HG02981 (cell line): ENCODE data around the gene MRPL12.

Experiments used
- ATAC-seq: cut with Tn5 transposase; IDR thresholded peaks from one replicate; pipeline ENCODE4 v1.9.1; 2021; ENCODE audit warnings: mild to moderate bottlenecking, moderate library complexity; ENCODE audit not compliant: unreplicated experiment

MRPL12 gene

DNA sequence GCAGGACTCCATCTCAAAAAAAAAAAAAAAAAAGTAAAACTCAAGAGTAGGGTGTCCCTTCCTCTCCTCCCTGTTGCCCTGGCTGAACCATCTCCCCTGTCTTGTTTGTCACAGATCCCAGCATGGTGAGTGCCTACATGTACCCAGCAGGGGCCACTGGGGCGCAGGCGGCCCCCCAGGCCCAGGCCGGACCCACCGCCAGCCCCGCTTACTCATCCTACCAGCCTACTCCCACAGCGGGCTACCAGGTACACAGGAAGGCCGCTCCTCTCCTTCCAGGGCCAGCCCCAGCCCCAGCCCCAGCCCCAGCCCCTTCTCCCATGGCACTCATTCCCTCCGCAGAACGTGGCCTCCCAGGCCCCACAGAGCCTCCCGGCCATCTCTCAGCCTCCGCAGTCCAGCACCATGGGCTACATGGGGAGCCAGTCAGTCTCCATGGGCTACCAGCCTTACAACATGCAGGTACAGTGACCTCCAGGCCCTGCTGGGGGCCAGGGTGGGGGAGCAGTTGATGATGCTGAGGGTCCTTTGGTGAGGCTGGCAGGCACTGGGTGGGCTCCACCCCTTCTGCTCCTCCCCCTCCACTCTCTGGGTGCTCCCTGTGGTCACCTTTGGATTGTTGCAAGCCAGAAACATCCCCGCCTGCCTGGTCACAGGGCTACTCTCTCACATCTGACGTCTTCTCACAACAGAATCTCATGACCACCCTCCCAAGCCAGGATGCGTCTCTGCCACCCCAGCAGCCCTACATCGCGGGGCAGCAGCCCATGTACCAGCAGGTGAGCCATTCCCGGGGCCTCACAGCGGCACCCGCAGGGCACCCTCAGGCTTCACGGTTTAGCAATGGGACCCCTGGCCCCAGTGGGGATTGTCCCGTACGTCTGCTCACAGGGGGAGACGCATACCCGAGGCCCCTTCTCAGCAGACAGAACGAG, 2.5 kb upstream of the MRPL12 start:
- ATAC-seq, result no peak

DNA sequence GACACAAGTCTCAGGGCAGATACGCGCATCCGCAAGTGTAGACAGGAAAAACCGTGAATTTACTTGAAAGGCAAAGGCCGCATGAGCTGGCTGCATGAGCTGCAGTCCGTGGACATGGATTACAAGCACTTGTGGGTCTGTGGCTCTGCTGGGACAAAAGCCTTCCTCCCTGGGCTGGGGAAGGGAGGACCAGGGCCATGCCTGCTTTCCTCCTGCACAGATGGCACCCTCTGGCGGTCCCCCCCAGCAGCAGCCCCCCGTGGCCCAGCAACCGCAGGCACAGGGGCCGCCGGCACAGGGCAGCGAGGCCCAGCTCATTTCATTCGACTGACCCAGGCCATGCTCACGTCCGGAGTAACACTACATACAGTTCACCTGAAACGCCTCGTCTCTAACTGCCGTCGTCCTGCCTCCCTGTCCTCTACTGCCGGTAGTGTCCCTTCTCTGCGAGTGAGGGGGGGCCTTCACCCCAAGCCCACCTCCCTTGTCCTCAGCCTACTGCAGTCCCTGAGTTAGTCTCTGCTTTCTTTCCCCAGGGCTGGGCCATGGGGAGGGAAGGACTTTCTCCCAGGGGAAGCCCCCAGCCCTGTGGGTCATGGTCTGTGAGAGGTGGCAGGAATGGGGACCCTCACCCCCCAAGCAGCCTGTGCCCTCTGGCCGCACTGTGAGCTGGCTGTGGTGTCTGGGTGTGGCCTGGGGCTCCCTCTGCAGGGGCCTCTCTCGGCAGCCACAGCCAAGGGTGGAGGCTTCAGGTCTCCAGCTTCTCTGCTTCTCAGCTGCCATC, 1.7 kb upstream of the MRPL12 start:
- ATAC-seq, result no peak

DNA sequence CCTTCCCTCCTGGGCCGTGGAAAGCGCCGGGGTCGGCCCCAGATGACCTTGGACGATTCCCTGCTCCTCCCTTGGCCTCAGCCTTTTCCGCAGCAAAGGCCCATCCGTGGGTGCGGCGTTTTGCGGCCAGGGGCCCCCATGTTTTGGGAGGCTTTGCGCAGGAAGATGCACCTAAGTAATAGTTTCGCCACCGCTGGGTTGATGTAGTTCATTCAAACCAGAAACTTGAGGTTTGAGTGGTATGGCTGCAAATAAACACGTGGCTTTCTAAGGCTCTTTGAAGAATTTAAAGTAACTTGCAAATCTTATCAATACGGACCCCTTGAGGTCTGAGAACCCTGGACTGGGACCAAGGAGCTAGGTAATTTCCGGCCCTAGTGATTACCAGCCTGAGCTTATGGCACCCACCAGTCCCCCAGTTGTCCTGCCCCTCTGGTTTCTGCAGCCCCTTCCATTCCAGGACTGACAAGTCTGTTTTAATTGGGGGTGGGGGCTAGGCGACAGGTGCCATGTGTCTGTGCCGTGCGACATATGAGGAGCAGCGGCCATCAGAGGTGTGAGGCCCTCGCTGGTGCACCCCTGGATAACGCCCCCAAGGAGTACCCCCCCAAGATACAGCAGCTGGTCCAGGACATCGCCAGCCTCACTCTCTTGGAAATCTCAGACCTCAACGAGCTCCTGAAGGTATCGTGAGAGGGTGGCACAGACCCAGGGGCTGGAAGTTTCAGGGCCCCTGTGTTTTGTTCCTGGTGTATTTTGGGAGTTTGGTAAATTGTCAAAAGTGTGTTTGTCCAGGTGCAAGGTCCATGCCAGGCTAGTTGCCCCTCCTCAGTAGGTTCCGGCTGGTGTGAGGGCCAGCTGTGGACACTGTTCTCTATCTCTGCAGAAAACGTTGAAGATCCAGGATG, 834 bp downstream of the MRPL12 start:
- no peak for ATAC-seq

DNA sequence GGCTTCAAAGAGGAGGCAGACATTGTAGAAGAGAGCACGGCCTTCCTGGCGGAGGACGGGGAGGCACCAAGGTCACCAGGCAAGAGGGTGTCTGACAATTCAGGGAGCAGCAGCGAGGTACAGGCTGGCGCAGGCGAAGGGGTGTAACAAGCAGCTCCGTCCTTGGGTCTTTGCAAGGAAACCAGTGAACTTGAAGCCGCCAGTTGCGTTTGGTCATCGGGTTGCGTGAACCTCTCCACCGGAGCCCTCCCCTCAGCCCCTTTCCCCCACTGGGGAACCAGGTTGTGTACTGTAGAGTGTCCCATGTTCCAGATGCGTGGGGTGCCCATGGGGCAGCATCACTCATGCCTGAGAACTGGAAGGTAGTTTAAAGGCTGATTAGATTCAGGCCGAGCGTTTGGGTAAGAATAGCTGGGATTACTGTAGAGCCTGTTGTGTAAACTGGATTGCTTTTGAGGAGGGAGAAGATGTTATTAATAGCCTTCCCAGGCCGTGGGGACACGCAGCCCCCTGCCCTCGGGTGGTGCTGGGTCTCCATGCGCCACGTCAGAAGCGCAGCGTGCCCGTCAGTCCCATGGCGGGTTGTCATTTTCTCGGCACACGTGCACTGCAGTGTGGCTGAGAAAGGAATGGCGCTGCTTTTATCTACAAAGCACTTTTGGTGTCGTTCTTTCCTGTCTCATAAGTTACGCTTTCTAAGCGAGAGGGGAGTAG, 2.5 kb downstream of the MRPL12 start:
- ATAC-seq, result no peak

DNA sequence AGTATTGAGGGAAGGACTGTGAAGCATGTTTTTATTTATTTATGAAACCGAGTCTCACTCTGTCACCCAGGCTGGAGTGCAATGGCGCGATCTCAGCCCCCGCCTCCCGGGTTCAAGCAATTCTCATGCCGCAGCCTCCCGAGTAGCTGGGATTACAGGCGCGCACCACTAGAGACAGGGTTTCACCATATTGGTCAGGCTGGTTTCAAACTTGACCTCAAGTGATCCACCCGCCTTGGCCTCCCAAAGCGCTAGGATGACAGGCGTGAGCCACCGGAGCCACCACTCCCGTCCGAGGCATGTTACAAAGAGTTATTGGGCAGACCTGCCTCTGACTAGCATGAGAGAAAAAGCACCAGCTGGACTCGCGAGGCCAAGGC, 3.1 kb downstream of the MRPL12 start:
- ATAC-seq, result no peak

DNA sequence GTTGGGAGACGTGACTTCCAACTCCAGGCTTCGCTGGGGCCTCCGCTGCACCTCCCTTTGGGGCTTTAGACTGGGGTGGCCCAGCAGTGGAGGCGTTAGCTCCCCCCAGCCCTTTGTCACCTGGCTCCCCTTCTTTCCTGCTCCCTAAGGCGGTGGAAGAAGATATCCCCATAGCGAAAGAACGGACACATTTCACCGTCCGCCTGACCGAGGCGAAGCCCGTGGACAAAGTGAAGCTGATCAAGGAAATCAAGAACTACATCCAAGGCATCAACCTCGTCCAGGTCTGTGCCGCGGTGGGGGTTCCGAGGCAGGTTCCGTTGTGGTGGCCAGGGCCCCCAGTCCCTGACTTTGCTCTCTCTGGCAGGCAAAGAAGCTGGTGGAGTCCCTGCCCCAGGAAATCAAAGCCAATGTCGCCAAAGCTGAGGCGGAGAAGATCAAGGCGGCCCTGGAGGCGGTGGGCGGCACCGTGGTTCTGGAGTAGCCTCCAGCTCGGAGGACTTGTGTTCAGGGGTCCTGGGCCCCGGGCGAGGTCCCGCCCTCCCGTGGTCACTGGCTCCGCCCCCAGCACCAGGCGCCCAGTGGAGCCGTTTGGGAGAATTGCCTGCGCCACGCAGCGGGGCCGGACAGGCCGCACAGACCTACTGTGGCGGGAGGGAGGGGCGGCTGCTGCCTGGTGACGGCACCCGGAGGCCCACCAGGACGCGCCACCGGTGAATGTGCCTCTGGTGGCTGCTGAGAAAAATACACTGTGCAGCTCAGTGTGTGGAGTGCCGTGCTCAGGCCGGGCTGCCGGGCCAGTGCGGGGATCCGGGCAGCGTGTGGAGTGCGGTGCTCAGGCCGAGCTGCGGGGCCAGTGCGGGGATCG, 3.8 kb downstream of the MRPL12 start:
- no peak for ATAC-seq

DNA sequence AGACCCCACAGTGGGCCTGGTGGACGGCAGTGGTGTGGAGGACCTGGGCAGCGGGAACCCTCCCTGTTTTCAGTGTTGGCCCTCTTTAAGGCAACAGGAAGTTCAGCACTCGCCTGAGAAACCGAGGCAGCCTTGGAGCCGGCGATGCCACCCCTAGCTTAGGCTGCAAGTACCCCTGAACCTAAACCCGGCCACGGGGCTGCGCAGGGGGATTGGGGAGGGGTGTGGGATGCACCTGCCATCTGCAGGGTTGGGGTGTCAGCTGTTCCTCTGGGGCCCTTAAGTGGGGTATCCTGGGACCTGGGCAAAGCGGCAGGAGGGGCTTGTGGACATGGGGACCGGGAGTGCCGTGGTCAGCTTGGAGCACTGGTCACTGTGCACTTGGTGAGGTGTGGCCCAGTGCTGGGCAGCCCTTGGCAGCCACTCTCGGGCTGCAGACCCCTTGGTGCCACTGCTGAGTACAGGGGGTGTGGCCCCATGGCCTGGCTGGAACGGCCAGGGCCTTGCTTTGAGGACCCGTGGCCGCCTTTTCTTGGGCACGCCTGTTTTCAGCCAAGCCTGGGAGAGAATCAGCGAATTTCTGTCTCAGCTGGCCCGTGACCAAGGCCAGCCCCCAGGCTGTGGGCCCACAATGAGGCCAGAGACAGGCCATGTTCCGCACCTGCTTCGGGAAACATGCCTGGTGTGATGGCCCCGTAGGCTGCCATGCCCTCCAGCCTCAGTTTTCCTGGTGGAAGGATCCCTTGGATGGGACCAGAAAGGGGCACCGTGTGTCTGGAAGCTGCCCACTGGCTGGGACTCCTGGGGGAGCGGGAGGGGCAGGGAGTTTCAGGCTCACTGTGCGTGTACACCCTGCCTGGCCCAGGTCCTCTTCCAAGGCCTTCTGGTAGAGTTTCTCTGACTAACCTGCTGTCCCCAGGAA, 4.8 kb downstream of the MRPL12 start:
- ATAC-seq, result no peak

DNA sequence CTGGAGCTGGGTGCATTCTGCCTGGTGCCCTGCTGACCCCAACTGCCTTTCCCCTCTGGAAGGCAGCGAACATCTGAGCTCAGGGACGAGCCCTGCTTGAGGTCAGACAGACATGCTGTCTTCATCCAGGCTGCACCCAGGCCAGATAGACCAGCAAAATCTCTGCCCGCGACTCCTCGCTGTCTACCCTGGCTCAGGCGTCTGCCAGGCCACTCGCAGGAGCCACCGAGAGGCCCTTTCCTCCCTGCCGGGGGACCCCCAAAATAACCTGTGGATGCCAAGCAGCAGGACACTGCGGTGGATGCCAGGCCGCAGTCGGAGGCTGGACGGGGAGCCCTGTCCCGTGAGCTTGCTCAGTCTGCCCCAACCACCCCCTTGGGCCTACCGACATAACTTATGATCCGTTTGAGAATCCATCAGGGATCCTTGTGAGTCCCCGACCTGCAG, 5.6 kb downstream of the MRPL12 start:
- ATAC-seq, result no peak

DNA sequence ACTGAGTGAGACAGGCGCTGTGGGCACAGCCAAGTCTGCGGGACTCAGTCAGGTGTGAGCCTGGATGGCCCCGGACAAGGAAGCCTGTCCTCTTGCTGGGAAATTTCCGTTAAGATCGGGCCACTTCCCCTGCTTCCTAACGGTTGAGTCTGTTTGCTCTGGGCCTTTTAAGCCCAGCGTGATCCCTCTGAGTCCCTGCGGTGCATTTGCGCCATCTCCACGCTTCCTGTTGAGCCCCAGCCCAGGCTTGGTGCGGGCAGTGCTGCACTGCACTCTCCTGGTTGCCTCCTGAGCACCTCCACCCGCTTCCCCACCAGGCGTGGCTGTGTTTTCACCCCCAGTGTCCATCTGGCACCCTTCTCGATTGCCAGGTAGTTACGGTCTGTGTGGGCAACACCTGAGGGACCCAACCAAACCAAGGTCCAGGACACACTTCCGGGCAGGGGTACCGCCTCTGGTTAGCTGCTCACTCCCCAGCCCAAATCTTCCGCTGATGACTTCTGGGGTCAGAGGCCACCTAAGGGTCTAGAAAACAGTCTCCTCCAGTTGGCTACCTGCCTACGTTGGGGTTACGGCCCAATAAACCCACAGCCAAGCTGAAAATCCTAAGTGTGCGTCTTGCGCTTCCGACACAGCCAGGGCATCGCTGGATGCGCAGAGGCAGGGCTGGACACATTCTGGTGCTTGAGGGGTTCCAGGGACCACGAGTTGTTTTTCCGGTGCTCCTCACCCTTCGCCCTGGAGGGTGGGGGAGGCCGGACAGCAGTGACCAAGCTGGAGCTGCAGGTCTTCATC, 7.5 kb downstream of the MRPL12 start:
- ATAC-seq, result no peak

DNA sequence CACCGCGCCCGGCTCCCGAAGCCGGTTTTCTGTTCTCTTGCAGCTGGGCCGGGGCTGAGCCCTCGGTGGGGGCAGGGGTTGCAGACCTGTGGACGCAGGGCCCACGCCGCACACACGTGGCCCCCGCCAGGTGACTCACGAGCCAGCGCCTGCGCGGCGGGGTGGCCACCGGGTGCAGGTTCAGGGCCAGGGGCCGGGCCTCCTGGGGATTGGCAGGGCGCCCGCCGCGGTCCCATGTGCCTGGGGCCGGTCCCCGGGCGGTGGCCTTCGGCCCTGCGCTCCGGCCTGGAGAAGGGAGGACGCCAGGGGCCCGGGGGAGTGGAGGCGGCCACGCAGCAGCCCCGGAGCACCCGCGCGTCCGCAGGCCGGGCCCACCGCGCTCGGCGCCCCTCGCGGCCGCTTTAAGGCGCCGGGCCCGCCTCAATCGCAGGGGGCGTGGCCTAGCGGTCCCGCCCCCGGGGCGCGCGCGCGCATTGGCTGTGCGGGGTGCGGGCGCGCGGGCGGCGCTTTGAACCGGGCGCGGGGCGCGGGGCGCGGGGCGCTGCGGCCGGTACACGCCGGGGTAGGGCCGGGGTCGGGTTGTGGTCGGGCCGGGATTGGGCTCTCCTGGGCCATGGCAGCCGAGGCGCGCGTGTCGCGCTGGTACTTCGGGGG, 8.8 kb downstream of the MRPL12 start, which contains the start of gene SLC25A10:
Gene SLC25A10 (plus strand): TSS at position 471 of the 654 bp plus-strand sequence. CDS start 143 bp downstream, at position 614.
- ATAC-seq, result peak; percentile 69

DNA sequence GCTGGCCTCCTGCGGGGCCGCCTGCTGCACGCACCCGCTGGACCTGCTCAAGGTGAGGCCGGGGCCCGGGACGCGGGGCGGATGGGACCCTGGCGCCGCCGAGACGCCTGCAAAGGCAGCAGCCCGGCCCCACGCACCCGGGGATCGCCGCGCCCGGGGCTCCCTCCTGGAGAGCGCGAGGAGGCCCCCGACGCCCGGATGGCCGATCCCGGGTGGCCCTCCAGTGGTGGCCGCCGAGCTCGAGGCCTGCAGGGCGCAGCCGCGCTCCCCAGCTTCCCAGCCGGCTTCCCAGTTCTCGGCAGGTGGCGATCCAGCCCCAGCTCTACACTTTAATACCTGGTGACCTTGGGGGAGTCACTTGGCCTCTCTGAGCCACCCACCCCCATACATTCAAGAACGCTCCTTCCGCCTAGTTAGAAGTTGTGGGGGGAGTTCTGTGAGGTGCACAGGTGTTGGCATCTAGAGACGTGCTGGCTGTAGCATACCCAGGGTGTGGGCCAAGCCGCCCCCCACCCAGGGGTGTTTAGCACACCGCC, 9.4 kb downstream of the MRPL12 start:
- ATAC-seq, result peak; percentile 20

DNA sequence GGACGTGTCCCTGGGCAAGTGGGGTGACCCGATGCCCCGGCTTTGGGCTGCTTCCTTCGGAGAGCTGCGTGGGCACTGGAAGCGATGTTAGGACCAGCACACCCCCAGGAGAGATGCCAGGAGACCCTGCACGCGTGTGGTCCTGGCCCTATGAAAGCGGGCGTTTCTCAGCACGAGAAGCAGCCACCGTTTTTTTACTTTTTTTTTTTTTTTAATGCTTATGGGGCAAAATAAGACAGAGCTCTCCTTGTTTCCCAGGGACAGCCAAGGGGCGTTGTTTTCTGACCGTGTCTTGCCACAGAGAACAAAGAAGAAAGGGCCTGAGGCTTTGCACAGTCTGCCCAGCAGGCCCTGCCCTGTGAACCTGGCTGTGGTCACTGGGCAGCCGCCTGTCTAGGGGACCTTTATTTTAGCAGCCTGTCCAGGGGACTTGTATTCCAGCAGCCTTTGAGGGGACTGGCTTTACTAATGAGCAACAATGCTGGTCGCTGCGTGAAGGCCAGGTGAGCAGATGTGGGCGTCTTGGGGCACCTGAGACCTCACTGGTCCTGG, 9.9 kb downstream of the MRPL12 start:
- ATAC-seq, result no peak

DNA sequence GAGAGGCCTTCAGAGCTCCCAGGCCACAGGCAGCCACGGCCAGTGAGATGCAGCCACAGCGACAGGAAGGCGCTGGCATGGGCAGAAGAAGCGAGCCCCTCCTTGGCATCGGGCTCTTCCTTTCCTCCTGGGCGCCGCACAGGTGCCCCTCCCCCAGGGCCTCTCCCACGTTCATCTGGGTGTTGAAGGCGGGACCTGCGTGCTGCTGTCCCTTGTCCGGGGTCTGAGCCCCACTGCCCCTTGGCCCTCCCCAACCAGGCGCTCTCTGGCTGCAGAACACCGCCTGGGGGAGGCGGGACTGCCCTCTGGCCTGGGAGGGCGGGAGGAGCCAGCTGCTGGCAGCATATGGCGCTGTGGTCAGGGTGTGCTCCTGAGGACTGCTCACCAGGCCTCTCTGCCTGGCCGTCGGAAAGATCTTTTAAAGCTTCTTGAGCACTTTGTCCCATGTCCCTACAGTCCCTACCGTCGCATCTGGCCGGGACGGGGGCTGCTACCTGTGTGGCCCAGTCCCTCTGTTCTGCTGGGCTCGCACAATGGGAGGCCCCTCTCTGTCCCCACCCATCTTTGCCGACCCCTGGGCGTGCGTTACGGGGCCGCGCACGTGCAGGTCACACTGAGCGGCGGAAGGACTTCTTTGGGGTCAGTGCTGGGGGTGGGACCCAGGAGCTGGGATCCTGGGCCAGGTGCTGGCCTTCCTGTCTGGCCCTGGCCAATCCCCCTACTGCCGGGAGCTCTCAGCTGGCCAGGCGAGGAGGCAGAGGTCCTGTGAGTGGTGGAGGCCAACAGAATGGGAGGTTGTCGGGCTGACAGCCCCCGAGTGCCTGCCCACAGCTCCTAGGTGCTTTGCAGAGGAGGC, 10.6 kb downstream of the MRPL12 start:
- no peak for ATAC-seq

DNA sequence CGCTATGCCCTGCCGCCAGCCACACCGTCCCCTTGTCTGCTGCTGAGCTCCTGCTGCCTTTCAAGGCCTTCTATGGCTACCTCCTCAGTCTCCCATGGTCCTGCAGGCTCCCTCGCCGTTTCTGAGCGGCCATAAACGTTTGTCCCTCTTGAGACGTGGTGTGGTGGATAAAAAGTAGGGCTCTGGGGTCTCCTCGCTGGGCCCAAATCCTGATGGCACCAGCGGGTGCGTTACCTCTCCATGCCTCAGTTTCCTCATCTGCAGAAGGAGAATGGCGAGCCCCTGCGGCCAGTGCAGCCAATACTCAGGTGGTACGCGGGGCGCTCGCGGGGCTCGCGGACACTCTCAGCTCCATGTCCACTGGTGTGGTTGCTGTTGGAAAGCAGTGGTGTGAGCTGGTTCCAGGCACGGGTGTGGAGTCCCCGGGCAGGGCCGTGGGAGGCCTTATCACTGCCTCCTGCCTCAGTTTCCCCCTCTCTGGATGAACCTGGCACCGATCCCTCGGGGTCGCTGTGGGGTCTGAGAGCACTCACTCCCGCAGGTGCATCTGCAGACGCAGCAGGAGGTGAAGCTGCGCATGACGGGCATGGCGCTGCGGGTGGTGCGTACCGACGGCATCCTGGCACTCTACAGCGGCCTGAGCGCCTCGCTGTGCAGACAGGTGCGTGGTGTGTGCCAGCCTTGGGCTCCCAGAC, 11.4 kb downstream of the MRPL12 start:
- ATAC-seq, result no peak
